Ishikawa (cell line): ENCODE data around the gene DPYSL4.

Experiments used
- CREB1 ChIP-seq: IDR thresholded peaks from 2 replicates; pipeline ENCODE4 v1.6.1; 2012; ENCODE audit warnings: low read depth
- EP300 ChIP-seq: IDR thresholded peaks from 2 replicates; pipeline ENCODE4 v1.6.1; 2012; ENCODE audit warnings: borderline replicate concordance
- FOXM1 ChIP-seq: IDR thresholded peaks from 2 replicates; pipeline ENCODE4 v1.6.1; 2012; ENCODE audit warnings: low read depth, borderline replicate concordance
- MAX ChIP-seq: IDR thresholded peaks from 2 replicates; pipeline ENCODE4 v1.6.1; 2012
- NFIC ChIP-seq: IDR thresholded peaks from 2 replicates; pipeline ENCODE4 v1.6.1; 2012
- RAD21 ChIP-seq: IDR thresholded peaks from 2 replicates; pipeline ENCODE4 v1.6.1; 2012; ENCODE audit warnings: low read depth
- REST ChIP-seq: IDR thresholded peaks from 2 replicates; pipeline ENCODE4 v1.6.1; 2012; ENCODE audit warnings: low read depth, mild to moderate bottlenecking
- TAF1 ChIP-seq: IDR thresholded peaks from 2 replicates; pipeline ENCODE4 v1.6.1; 2012; ENCODE audit warnings: low read depth, mild to moderate bottlenecking
- TCF12 ChIP-seq: IDR thresholded peaks from 2 replicates; pipeline ENCODE4 v1.6.1; 2012; ENCODE audit warnings: low read depth
- TEAD4 ChIP-seq: IDR thresholded peaks from 2 replicates; pipeline ENCODE4 v1.6.1; 2012
- YY1 ChIP-seq: IDR thresholded peaks from 2 replicates; pipeline ENCODE4 v1.6.1; 2012; ENCODE audit warnings: low read depth
- ZBTB7A ChIP-seq: IDR thresholded peaks from 2 replicates; pipeline ENCODE4 v1.6.1; 2012; ENCODE audit warnings: low read depth

DNA sequence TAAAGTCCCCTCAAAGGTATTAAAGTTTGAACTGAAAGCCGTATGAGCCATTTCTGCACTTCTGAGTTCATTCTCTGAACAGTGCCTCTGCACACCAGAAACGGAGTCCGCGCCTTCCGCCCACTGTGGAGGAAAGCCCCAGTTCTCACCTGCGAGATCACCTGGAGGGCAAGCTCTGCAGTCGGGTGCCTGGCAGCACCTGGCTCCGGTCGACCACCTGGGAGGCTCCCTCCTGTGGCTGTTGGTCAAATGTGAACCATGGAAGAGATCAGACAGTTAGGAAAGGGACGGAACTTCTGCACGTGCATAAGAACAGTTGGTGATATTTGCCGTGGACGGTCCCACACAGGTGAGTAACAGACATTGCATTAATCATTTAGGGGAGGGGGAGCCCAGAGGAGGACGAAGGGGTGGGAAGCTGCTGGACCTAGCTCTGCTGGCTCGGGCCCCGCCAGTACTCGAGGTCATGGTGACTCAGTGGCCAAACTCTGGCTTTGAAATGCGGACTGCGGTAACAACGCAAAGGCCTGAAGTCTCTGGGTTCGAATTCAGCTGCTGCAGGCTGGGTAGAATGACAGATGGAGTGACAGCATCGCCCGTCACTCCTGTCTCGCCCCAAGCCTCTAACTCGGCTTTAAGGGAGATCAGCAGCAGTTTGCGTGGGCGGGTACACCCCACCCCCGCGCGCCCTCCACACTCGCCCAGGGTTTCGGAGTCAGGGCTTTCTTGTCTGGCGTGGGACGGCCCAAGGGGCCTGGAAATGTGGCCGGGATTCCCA lies 1.7 kb upstream of the DPYSL4 start:
- no peak for TF ChIP-seq TAF1
- no peak for TF ChIP-seq EP300
- TF ChIP-seq RAD21: no peak
- no peak for TF ChIP-seq REST
- no peak for TF ChIP-seq FOXM1
- no peak for TF ChIP-seq TEAD4
- TF ChIP-seq YY1: no peak
- TF ChIP-seq CREB1: no peak
- TF ChIP-seq NFIC: no peak
- no peak for TF ChIP-seq ZBTB7A
- no peak for TF ChIP-seq TCF12
- TF ChIP-seq MAX: no peak
